Ramos (cell line): ENCODE data around the gene SHC3.

Experiments used
- in situ Hi-C: fragments of 300-500 bp; cut with MboI; formaldehyde crosslinking; loops from one replicate; pipeline ENCODE4 v1.14.3; 2022; ENCODE audit warnings: low sequenced_read_pairs; ENCODE audit not compliant: unreplicated experiment

The SHC3 gene

DNA sequence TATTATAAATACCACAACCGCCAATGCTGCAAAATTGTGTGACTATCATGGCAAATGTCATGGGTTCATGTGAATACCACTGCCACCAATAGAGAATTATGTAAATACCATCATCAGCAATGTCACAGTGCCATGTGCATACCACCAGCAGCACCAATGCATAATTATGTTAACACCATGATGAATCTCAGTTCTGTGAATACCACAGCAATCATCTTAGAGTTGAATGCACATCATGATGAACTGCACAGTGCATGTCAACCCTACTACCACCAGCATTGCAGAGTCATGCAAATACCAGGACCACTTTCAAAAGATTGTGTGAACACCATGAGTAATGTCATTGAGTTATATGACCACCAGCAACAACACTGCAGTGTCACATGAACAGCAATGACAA, 63.2 kb downstream of the SHC3 start:
- in situ Hi-C loops: no loop called here

DNA sequence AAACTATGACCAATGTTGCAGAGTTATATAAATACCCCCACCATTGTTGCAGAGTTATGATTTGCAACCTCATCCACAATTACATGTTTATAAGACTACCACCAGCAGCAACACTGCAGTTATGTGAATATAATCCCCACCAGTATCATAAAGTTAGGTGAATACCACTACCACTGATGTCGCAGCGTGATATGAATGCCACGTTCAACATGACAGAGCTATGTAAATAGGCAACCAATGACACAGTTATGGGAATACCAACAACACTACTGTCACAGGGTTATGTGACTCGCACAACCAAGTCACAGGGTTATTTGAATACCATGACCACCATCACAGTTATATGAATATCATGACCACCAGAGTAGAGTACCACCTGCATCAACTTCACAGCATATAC, 63.9 kb downstream of the SHC3 start:
- in situ Hi-C loops: no loop called here

- in situ Hi-C loops: no loop called here
Measured at GRCh38 chr9:89113851-89114250, 64.8 kb downstream of the SHC3 start.

GRCh38 chr9:89112243-89112642, 66.4 kb downstream of the SHC3 start:
- in situ Hi-C loops: no loop called here

GRCh38 chr9:89109666-89110065, 69.0 kb downstream of the SHC3 start:
- in situ Hi-C loops: no loop called here

DNA sequence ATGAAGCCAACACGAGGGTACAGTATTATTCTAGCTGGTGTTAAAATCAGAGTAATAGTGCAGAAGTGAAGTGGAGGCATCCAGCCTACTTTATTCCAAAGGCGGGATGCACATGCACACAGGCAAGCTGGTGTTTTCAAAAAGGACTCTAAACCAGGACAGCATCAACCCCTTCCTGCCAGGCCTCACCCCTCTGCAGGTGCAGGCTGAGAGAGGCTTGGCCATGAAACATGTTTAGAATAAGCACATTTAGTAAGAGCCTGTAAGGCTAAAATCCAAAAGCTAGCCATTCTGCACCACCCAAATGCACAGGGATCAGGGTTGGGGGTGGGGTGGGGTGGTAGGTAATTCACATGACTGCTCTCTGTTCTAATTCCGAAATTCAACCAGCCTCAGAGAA, 71.2 kb downstream of the SHC3 start:
- in situ Hi-C loops: no loop called here

DNA sequence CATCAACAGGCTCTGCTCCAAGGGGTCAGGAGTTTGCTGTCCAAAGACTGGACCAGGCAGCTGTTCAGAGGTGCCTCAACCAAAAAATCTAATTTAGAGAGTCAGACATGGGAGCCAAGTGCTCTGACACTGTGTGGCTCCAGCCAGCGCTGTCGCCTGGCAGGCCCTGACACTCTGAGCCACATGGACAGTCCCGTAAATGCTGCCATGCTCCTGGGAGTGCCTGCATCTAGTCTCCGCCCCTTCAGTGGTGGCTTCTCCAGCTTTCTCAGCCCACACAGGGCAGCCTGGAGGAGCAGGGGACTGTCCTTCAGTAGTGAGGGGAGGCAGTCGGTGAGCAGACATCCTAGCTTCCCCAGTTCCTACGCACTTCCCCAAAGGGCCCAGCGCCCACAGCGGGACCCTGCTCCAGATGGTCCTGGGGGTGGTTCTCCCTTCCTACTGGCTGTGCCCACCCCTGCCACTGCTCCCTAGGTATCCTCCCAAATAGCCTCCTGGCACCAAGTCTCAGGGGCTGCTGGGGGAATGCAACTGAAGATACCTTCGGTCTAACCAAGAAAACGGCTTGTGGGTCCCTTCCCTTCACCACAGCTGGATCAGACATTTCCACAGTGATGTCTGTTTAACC, 72.3 kb downstream of the SHC3 start:
- in situ Hi-C loops: no loop called here

- in situ Hi-C loops: no loop called here
Measured at GRCh38 chr9:89104821-89105220, 73.8 kb downstream of the SHC3 start.

- in situ Hi-C loops: no loop called here
Measured at GRCh38 chr9:89097219-89097618, 81.4 kb downstream of the SHC3 start.

DNA sequence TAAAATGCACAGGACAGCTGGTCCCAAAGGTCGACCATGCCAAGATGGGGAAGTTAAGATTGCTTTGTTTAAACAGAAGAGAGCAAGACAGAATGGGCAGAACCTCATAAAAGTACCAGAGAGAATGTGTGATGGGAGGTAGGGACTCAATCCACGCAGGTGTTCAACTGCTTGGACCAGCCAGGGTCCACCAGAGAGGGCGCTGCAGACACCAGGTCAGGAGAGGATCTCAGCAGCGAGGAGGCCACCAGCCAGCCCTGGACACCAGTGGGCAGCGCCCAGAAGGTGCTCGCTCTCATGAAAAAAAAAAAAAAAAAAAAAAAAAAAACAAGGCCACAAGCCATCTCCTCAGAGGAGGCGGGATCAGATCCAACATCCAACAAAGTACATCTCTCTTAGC, 81.8 kb downstream of the SHC3 start:
- in situ Hi-C loops: no loop called here

DNA sequence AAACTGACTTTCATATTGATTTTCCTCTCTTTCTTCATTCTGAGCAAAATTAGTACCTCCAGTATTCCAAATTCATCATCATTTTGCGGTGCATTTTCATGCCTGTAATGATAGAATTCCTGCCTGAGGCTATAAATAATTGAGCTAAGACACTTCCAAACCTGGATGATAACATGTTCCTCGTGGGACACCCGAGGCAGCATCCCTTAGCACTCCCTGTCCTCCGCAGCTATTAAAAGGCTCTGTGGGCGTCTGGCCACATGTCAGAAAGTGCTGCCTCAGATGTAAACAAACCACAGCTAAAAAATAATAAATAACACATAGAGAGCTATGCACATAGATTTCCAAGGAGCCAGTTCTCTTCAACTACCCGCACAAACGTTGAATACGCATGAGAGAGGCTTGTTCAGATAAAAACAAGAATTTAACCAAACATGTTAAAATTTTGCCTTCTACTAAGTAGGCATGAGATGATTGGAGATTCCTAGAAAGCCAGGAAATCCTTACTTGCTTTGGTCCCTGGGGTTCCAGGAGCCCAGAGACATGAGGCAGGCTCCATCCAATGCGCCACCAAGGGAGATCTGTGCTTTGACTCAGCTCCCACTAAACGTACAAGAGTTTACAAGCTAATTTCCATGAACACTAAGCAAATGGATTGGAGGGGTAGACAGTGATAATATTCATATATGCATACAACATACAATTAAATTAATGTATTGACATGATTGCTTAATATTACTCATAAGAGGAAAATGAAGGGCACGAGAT, 82.7 kb downstream of the SHC3 start:
- in situ Hi-C loops: no loop called here

- in situ Hi-C loops: no loop called here
Measured at GRCh38 chr9:89093201-89093975, 85.2 kb downstream of the SHC3 start.

GRCh38 chr9:89089176-89089575, 89.4 kb downstream of the SHC3 start:
- in situ Hi-C loops: no loop called here

DNA sequence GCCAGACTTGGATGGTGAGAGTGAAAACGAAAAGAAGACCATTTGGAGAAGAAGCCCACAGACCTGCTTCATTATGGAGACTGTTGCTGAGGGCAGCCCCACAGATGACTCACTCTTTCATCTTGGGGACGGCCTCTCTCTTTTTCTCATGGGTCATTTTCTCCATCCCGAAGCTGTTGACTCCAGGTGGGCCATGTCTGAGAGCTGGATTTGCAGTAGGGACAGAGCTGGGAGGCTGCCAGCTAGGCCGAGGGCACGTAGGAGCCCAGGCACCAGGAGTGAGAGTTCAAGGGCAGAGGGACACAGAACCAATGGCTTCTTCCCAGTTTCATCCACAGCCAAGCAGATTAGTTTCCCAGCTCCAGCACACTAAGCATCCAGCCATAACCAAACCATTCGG, 95.0 kb downstream of the SHC3 start:
- in situ Hi-C loops: no loop called here

DNA sequence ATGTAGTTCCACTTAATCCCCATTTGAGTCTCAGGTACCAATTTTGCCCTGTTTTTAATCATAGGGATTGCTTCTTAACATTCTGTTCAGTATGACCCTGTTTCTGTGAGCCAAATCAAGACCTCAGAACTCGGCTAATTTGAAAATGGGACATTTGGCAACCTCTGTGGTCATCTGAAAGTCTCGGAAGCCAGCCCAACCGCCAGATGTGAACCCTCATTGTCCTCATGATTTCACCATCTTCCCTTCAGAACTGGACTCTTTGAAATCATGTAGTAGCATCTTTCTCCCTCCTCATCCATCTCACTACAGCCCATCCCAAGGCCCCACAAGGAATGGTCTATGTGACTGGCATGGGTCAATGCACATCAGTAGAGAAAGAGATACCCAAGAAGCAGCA, 98.4 kb downstream of the SHC3 start:
- in situ Hi-C loops: no loop called here

DNA sequence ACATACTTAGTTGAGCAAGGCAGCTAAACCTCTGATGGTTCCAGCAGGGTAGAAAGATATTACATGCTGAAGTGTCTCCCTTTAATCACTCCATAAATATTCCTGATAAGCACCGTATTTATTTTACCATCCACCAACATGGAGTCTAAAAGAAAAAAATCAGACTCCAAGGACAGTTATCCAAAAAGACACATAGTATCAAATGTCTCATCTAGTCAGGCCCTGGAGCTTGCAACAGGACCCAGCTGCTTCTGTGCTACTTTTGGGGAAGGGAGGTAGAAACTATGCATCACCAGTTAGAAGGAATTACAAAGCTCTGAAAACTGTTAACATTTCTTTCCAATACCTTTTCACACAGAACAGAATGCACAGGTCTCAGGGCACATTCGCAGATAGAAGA, 99.2 kb downstream of the SHC3 start:
- in situ Hi-C loops: no loop called here

- in situ Hi-C loops: no loop called here
Measured at GRCh38 chr9:89078860-89079259, 99.8 kb downstream of the SHC3 start.

GRCh38 chr9:89078421-89078820, 100.2 kb downstream of the SHC3 start:
- in situ Hi-C loops: no loop called here

- in situ Hi-C loops: no loop called here
Measured at GRCh38 chr9:89077519-89077918, 101.1 kb downstream of the SHC3 start.

- in situ Hi-C loops: no loop called here
Measured at GRCh38 chr9:89073397-89073796, 105.2 kb downstream of the SHC3 start.

- in situ Hi-C loops: no loop called here
Measured at GRCh38 chr9:89071591-89071990, 107.0 kb downstream of the SHC3 start.
